ENCODE data around the gene KAT6B.
"Not testable (repeated sequence)": the region's sequence is repeated elsewhere in the genome, so short reads cannot be mapped to it uniquely, and the experiment has no call there.

DNA sequence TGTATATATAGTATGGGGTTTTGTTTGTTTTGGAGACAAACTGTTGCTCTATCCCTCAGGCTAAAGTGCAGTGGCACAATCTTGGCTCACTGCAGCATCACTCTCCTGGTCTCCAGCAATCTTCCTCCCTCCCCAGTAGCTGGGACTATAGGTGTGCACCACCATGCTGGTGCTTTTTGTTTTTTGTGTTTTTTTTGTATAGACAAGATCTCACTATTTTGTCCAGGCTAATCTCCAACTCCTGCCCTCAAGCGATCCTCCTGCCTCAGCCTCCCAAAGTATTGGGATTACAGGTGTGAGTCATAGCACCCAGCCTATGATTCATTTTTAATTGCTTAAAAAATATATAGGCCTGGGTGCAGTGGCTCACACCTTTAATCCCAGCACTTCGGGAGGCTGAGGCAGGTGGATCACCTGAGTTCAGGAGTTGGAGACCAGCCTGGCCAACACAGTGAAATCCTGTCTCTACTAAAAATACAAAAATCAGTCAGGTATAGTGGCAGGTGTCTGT is 229.6 kb downstream of the KAT6B start:
- not testable (repeated sequence) for TF ChIP-seq EZH2phosphoT487 (IDR thresholded peaks at IDR 0.05; ENCODE audit: low read depth, severe bottlenecking, unreplicated experiment)
- TF ChIP-seq, protein P1, sequence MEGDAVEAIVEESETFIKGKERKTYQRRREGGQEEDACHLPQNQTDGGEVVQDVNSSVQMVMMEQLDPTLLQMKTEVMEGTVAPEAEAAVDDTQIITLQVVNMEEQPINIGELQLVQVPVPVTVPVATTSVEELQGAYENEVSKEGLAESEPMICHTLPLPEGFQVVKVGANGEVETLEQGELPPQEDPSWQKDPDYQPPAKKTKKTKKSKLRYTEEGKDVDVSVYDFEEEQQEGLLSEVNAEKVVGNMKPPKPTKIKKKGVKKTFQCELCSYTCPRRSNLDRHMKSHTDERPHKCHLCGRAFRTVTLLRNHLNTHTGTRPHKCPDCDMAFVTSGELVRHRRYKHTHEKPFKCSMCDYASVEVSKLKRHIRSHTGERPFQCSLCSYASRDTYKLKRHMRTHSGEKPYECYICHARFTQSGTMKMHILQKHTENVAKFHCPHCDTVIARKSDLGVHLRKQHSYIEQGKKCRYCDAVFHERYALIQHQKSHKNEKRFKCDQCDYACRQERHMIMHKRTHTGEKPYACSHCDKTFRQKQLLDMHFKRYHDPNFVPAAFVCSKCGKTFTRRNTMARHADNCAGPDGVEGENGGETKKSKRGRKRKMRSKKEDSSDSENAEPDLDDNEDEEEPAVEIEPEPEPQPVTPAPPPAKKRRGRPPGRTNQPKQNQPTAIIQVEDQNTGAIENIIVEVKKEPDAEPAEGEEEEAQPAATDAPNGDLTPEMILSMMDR (IDR thresholded peaks at IDR 0.05; ENCODE audit: poor library complexity) = not testable (repeated sequence)

Data from hepatocyte (in vitro differentiated cells).